ENCODE measurements around the gene TMCC2. TPM values are rescaled to one million over a fixed set of nuclear protein-coding genes. Genes with fewer than 3 reads are reported as not detected.

Gene TMCC2
- total and polyA plus RNA-seq, 10 donors, result 0.74 to 146 (median 7.7) TPM

DNA sequence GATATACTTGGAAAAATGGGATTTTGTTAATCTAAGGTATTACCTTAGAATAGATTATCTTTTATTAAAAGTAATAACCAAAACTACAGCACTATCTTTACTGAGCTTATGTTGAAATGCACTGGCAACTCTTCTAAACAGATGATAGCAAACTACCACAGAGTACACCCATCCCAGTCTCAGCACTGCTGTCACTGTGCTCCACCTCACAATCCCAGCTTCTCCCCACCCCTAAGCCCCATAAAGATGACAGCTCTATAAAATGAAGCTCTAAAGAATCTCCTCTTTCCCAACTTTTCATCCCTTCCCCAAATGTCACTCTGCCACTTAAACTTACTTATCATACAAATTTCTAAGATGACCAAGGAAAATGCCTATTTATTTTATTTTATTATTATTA lies 22.7 kb upstream of the TMCC2 start:
- Histone ChIP-seq H3K27me3 (replicated peaks in 1 of 7) (no peaks in the 10 kb centered on the region), H3K27ac (no peak overlapping the region), H3K4me3 (no peak overlapping the region), H3K36me3 (no peaks in the 10 kb centered on the region), H3K4me1 (peaks cover 6 to 84% (median 22%) of the 10 kb centered on the region in 6 donors), H3K9me3 (no peaks in the 10 kb centered on the region)
- intact Hi-C loops (cut with DNase I; ENCODE audit: low total_unique reads), result no loop called here
- TF ChIP-seq POLR2A (IDR thresholded peaks at IDR 0.05) (no peak), POLR2AphosphoS5 (IDR thresholded peaks at IDR 0.05) (no peak)
- TF ChIP-seq, protein P1, sequence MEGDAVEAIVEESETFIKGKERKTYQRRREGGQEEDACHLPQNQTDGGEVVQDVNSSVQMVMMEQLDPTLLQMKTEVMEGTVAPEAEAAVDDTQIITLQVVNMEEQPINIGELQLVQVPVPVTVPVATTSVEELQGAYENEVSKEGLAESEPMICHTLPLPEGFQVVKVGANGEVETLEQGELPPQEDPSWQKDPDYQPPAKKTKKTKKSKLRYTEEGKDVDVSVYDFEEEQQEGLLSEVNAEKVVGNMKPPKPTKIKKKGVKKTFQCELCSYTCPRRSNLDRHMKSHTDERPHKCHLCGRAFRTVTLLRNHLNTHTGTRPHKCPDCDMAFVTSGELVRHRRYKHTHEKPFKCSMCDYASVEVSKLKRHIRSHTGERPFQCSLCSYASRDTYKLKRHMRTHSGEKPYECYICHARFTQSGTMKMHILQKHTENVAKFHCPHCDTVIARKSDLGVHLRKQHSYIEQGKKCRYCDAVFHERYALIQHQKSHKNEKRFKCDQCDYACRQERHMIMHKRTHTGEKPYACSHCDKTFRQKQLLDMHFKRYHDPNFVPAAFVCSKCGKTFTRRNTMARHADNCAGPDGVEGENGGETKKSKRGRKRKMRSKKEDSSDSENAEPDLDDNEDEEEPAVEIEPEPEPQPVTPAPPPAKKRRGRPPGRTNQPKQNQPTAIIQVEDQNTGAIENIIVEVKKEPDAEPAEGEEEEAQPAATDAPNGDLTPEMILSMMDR (IDR thresholded peaks at IDR 0.05 in 8 of 11, conservative IDR thresholded peaks at IDR 0.05 in 3 of 11), result no peak
- no peak for DNase-seq

DNA sequence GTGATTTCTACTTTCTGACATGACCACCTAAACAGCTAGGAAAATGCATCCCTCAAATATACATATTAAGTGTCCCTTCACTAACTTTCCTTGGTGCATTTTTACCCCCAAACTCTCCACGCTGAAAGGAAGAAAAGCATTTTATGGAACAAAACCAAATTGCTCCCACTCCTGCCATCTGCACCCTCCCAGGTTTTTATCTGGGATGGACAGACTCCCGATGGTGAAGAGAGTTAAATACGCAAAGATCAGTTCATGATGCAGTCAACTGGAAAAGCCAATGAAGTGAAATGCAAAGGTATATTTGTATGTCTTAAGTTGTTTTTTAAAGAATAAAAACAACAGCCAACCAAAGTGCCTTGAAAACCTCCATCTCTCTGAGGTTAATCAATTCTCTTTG lies 18.9 kb upstream of the TMCC2 start:
- intact Hi-C loops (cut with DNase I; ENCODE audit: low total_unique reads), result no loop called here
- Histone ChIP-seq H3K9me3 (no peaks in the 10 kb centered on the region), H3K27ac (no peak overlapping the region), H3K36me3 (no peaks in the 10 kb centered on the region), H3K4me3 (no peak overlapping the region), H3K27me3 (replicated peaks in 1 of 7) (no peaks in the 10 kb centered on the region), H3K4me1 (peaks cover 7 to 73% (median 36%) of the 10 kb centered on the region in 6 donors)
- no peak for DNase-seq
- WGBS, 5 donors, result 90 to 97% (median 92%) methylated on average over 3 of the region's 3 CpGs
- no peak for TF ChIP-seq POLR2A (IDR thresholded peaks at IDR 0.05)
- TF ChIP-seq POLR2AphosphoS5 (IDR thresholded peaks at IDR 0.05), result no peak
- TF ChIP-seq, protein P1 (IDR thresholded peaks at IDR 0.05 in 8 of 11, conservative IDR thresholded peaks at IDR 0.05 in 3 of 11), result no peak

DNA sequence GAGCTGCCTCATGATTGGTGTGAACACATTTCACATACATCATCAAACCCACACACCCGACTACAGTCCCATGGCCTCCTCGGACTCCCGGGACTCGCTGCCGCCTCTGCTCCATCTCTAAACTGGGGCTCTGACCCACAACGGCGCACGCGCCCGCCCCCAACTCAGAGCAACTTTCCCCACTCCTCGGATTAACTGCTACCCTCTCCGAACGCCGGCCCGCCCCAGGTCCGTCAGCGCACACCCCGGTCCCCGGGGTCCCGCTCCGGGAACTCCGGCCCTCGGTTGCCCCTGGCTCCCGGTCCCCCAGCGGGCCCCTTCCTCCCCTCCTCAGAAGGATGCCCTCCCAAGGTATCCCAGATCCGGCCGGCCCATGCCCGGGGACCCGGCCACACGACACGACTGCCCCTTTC lies 17.0 kb upstream of the TMCC2 start:
- DNase-seq, result no peak
- 0 to 1% (median 1%) methylated on average over 23 to 31 of the region's 31 CpGs for WGBS, 5 donors

DNA sequence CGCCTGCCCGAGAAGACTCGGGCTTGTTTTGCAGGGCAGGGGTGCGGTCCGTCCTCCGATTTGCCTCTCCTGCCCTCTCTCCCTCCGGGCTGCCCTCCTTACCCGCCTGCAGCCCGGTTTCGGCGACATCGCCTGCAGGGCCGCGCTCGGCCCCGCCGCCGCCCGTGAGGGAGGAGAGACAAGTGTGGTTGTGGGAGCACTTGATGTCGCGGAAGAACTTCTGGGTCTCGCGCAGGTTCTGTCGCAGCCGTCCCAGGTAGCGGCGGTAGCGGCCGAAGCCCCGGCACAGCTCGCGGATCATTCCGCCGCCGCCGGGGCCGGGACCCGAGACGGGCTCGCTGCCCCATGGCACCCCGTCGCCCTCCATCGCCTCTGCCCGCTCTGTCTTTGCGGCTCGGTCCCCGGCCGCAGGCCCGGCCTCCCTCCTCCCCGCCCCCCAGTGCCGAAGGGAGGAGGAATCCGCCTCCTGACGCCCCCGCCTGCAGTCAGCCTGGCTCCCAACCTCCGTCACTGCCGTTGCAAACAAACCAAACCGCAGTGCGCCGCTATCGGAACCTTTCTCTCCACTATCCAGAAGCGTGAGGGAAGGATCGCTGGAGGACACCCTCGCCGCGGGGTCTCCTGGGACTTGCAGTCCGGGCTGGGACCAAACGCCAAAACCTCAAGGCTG lies 16.4 kb upstream of the TMCC2 start, which contains the start of gene DSTYK:
Gene DSTYK, minus strand, starts transcription at position 534 of the 670 bp plus-strand sequence. Its CDS starts 167 bp downstream, at position 367.
- no peaks in the 10 kb centered on the region for H3K27me3 ChIP-seq (replicated peaks in 1 of 7)

More for the DNA sequence above, 17.0 kb upstream of the TMCC2 start:
- H3K4me3 ChIP-seq, result peak overlapping the region; percentile 60 to 94 (median 86)
- no peaks in the 10 kb centered on the region for H3K27me3 ChIP-seq (replicated peaks in 1 of 7)
- no peaks in the 10 kb centered on the region for H3K9me3 ChIP-seq
- H3K4me1 ChIP-seq, result peaks cover 7 to 70% (median 32%) of the 10 kb centered on the region in 6 donors
- TF ChIP-seq, protein P1 (IDR thresholded peaks at IDR 0.05 in 8 of 11, conservative IDR thresholded peaks at IDR 0.05 in 3 of 11), result no peak
- TF ChIP-seq POLR2AphosphoS5 (IDR thresholded peaks at IDR 0.05) (no peak), POLR2A (IDR thresholded peaks at IDR 0.05) (no peak)
- intact Hi-C loops (cut with DNase I; ENCODE audit: low total_unique reads), result no loop called here
- peak overlapping the region; percentile 87 to 96 (median 94) for H3K27ac ChIP-seq
- no peaks in the 10 kb centered on the region for H3K36me3 ChIP-seq

More for the DNA sequence above, 16.4 kb upstream of the TMCC2 start, which contains the start of gene DSTYK:
- H3K27ac ChIP-seq, result peak within 1 kb of the TSS; percentile 87 to 96 (median 94)
- intact Hi-C loops (cut with DNase I; ENCODE audit: low total_unique reads), result no loop called here
- H3K36me3 ChIP-seq, result no peaks in the 10 kb centered on the region
- H3K9me3 ChIP-seq, result no peaks in the 10 kb centered on the region
- DNase-seq, result peak; percentile 98
- peaks cover 7 to 65% (median 30%) of the 10 kb centered on the region in 6 donors for H3K4me1 ChIP-seq
- TF ChIP-seq POLR2AphosphoS5 (IDR thresholded peaks at IDR 0.05) (peak; percentile 94 to 95 (median 94)), POLR2A (IDR thresholded peaks at IDR 0.05) (peak in 2 of 3 donors; percentile 64 to 77)
- TF ChIP-seq, protein P1 (IDR thresholded peaks at IDR 0.05 in 8 of 11, conservative IDR thresholded peaks at IDR 0.05 in 3 of 11), result peak in 2 of 11 experiments; percentile 15 to 26
- H3K4me3 ChIP-seq, result peak within 1 kb of the TSS; percentile 60 to 94 (median 86)
- 0 to 1% (median 0%) methylated on average over 11 to 67 of the region's 67 CpGs for WGBS, 5 donors

Measured in spleen (tissue), 11 donors.